ENCODE data around the gene GSTO1. TPM values are rescaled to one million over a fixed set of nuclear protein-coding genes. Genes with fewer than 3 reads are reported as not detected.

The GSTO1 gene
- total and polyA plus RNA-seq, 2 of the 13 experiments (the other 11 are each of a cell fraction or from before 2014, with no cell fraction given): 228 to 300 TPM

DNA sequence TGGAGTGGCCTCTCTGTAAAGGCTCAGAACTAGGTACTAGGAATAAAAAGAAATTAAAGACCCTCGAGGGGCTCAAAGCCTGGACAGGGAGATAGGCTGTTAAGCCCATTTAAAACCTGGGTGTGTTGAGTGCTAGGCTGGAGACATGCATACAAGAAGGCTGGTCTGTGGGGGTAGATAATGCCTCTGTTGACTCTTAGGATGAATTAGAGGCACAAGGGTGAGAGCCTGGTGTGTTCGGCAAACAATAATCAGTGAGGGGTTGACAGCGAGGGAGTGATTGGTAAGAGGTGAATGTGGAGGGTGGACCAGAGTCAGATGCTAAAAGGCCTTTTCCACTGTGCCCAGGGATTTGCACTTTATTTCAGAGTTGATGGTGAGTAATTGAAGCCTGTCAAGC, 27.0 kb downstream of the GSTO1 start (continued):
- TF ChIP-seq, protein P1, sequence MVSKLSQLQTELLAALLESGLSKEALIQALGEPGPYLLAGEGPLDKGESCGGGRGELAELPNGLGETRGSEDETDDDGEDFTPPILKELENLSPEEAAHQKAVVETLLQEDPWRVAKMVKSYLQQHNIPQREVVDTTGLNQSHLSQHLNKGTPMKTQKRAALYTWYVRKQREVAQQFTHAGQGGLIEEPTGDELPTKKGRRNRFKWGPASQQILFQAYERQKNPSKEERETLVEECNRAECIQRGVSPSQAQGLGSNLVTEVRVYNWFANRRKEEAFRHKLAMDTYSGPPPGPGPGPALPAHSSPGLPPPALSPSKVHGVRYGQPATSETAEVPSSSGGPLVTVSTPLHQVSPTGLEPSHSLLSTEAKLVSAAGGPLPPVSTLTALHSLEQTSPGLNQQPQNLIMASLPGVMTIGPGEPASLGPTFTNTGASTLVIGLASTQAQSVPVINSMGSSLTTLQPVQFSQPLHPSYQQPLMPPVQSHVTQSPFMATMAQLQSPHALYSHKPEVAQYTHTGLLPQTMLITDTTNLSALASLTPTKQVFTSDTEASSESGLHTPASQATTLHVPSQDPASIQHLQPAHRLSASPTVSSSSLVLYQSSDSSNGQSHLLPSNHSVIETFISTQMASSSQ (IDR thresholded peaks at IDR 0.05; ENCODE audit: low read depth): no peak
- TF ChIP-seq, protein P1 (CRISPR knock-in tag; IDR thresholded peaks at IDR 0.05; ENCODE audit: borderline replicate concordance): no peak
- TF ChIP-seq CREM (IDR thresholded peaks at IDR 0.05): no peak
- no peak for TF ChIP-seq CREM (CRISPR knock-in tag; IDR thresholded peaks at IDR 0.05)
- TF ChIP-seq, protein P2, sequence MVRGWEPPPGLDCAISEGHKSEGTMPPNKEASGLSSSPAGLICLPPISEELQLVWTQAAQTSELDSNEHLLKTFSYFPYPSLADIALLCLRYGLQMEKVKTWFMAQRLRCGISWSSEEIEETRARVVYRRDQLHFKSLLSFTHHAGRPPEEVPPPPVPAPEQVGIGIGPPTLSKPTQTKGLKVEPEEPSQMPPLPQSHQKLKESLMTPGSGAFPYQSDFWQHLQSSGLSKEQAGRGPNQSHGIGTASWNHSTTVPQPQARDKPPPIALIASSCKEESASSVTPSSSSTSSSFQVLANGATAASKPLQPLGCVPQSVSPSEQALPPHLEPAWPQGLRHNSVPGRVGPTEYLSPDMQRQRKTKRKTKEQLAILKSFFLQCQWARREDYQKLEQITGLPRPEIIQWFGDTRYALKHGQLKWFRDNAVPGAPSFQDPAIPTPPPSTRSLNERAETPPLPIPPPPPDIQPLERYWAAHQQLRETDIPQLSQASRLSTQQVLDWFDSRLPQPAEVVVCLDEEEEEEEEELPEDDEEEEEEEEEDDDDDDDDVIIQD (CRISPR knock-in tag; IDR thresholded peaks at IDR 0.05; ENCODE audit: low read depth): no peak
- TF ChIP-seq ZNF891 (CRISPR knock-in tag; IDR thresholded peaks at IDR 0.05): no peak
- TF ChIP-seq, protein P3, sequence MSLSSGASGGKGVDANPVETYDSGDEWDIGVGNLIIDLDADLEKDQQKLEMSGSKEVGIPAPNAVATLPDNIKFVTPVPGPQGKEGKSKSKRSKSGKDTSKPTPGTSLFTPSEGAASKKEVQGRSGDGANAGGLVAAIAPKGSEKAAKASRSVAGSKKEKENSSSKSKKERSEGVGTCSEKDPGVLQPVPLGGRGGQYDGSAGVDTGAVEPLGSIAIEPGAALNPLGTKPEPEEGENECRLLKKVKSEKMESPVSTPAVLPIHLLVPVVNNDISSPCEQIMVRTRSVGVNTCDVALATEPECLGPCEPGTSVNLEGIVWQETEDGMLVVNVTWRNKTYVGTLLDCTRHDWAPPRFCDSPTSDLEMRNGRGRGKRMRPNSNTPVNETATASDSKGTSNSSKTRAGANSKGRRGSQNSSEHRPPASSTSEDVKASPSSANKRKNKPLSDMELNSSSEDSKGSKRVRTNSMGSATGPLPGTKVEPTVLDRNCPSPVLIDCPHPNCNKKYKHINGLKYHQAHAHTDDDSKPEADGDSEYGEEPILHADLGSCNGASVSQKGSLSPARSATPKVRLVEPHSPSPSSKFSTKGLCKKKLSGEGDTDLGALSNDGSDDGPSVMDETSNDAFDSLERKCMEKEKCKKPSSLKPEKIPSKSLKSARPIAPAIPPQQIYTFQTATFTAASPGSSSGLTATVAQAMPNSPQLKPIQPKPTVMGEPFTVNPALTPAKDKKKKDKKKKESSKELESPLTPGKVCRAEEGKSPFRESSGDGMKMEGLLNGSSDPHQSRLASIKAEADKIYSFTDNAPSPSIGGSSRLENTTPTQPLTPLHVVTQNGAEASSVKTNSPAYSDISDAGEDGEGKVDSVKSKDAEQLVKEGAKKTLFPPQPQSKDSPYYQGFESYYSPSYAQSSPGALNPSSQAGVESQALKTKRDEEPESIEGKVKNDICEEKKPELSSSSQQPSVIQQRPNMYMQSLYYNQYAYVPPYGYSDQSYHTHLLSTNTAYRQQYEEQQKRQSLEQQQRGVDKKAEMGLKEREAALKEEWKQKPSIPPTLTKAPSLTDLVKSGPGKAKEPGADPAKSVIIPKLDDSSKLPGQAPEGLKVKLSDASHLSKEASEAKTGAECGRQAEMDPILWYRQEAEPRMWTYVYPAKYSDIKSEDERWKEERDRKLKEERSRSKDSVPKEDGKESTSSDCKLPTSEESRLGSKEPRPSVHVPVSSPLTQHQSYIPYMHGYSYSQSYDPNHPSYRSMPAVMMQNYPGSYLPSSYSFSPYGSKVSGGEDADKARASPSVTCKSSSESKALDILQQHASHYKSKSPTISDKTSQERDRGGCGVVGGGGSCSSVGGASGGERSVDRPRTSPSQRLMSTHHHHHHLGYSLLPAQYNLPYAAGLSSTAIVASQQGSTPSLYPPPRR (CRISPR knock-in tag; IDR thresholded peaks at IDR 0.05; ENCODE audit: borderline replicate concordance): peak; percentile 60; the same call in 1 of the 2 replicates
- TF ChIP-seq FOXA3 (CRISPR knock-in tag; IDR thresholded peaks at IDR 0.05): peak; percentile 50
- TF ChIP-seq, protein P4, sequence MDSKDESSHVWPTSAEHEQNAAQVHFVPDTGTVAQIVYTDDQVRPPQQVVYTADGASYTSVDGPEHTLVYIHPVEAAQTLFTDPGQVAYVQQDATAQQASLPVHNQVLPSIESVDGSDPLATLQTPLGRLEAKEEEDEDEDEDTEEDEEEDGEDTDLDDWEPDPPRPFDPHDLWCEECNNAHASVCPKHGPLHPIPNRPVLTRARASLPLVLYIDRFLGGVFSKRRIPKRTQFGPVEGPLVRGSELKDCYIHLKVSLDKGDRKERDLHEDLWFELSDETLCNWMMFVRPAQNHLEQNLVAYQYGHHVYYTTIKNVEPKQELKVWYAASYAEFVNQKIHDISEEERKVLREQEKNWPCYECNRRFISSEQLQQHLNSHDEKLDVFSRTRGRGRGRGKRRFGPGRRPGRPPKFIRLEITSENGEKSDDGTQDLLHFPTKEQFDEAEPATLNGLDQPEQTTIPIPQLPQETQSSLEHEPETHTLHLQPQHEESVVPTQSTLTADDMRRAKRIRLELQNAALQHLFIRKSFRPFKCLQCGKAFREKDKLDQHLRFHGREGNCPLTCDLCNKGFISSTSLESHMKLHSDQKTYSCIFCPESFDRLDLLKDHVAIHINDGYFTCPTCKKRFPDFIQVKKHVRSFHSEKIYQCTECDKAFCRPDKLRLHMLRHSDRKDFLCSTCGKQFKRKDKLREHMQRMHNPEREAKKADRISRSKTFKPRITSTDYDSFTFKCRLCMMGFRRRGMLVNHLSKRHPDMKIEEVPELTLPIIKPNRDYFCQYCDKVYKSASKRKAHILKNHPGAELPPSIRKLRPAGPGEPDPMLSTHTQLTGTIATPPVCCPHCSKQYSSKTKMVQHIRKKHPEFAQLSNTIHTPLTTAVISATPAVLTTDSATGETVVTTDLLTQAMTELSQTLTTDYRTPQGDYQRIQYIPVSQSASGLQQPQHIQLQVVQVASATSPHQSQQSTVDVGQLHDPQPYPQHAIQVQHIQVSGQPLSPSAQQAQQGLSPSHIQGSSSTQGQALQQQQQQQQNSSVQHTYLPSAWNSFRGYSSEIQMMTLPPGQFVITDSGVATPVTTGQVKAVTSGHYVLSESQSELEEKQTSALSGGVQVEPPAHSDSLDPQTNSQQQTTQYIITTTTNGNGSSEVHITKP (CRISPR knock-in tag; IDR thresholded peaks at IDR 0.05; ENCODE audit: low read depth): no peak
- TF ChIP-seq SIN3B (IDR thresholded peaks at IDR 0.05; ENCODE audit: low read length): no peak
- TF ChIP-seq HNF4A (CRISPR knock-in tag; IDR thresholded peaks at IDR 0.05): 0 out of 2 replicates have a peak, but pooled peaks have one; percentile 5
- TF ChIP-seq, protein P5, sequence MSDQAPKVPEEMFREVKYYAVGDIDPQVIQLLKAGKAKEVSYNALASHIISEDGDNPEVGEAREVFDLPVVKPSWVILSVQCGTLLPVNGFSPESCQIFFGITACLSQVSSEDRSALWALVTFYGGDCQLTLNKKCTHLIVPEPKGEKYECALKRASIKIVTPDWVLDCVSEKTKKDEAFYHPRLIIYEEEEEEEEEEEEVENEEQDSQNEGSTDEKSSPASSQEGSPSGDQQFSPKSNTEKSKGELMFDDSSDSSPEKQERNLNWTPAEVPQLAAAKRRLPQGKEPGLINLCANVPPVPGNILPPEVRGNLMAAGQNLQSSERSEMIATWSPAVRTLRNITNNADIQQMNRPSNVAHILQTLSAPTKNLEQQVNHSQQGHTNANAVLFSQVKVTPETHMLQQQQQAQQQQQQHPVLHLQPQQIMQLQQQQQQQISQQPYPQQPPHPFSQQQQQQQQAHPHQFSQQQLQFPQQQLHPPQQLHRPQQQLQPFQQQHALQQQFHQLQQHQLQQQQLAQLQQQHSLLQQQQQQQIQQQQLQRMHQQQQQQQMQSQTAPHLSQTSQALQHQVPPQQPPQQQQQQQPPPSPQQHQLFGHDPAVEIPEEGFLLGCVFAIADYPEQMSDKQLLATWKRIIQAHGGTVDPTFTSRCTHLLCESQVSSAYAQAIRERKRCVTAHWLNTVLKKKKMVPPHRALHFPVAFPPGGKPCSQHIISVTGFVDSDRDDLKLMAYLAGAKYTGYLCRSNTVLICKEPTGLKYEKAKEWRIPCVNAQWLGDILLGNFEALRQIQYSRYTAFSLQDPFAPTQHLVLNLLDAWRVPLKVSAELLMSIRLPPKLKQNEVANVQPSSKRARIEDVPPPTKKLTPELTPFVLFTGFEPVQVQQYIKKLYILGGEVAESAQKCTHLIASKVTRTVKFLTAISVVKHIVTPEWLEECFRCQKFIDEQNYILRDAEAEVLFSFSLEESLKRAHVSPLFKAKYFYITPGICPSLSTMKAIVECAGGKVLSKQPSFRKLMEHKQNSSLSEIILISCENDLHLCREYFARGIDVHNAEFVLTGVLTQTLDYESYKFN (CRISPR knock-in tag; conservative IDR thresholded peaks at IDR 0.05): peak; percentile 49

Data from HepG2 (cell line).